Caco-2 (cell line): ENCODE measurements around the gene SF3A2. TPM values are rescaled to one million over a fixed set of nuclear protein-coding genes. Genes with fewer than 3 reads are reported as not detected.

ENCODE experiments used
- BruUV-seq: library from RNA; stranded (reverse); fragments of 400-500 nt; replicated peaks from 2 replicates; lab custom pipeline; 2021; lab: Mats Ljungman, UMichigan
- CTCF ChIA-PET: fragments of 300-600 bp; sonication (Branson Sonifier 250); formaldehyde crosslinking; loops from one replicate; lab custom pipeline; 2022; ENCODE audit warnings: antibody characterized with exemption; lab: Charles Lee
- POLR2A ChIA-PET: fragments of 300-600 bp; sonication (Branson Sonifier 250); formaldehyde crosslinking; loops from one replicate; lab custom pipeline; 2022; ENCODE audit warnings: antibody characterized with exemption; lab: Charles Lee
- DNase-seq, 2 experiments: peaks; one replicate each; pipeline versions ENCODE4 v3.0.0 to v3.0.0-alpha.2; 2020 to 2022
- H3K27me3 ChIP-seq: replicated peaks from 2 replicates; pipeline ENCODE4 v1.6.0; 2011; ENCODE audit warnings: low read length; ENCODE audit not compliant: control insufficient read depth, insufficient read depth
- H3K36me3 ChIP-seq: 2 replicates; pipeline ENCODE4 v1.5.1; 2011; ENCODE audit warnings: low read length; ENCODE audit not compliant: control insufficient read depth, insufficient read depth
- H3K4me1 ChIP-seq: fragments of 250-450 bp; sonication (Bioruptor Pico); 2 replicates; pipeline ENCODE4 v1.5.1; 2020; ENCODE audit warnings: mild to moderate bottlenecking
- H3K4me3 ChIP-seq: 2 replicates; pipeline ENCODE4 v1.5.1; 2011; ENCODE audit warnings: low read depth, mild to moderate bottlenecking, control low read depth, low read length
- H3K9me3 ChIP-seq: fragments of 250-450 bp; sonication (Bioruptor Pico); 2 replicates; pipeline ENCODE4 v1.5.1; 2020; ENCODE audit warnings: mild to moderate bottlenecking, moderate library complexity
- H3K27ac Mint-ChIP-seq: one replicate; pipeline ENCODE4 v1.8.0; 2022; ENCODE audit warnings: mixed read lengths; ENCODE audit not compliant: unreplicated experiment
- H3K27me3 Mint-ChIP-seq: one replicate; pipeline ENCODE4 v1.8.0; 2022; ENCODE audit warnings: mixed read lengths; ENCODE audit not compliant: insufficient read depth, unreplicated experiment
- H3K36me3 Mint-ChIP-seq: one replicate; pipeline ENCODE4 v1.8.0; 2022; ENCODE audit warnings: mild to moderate bottlenecking, mixed read lengths; ENCODE audit not compliant: insufficient read depth, unreplicated experiment
- H3K4me1 Mint-ChIP-seq: one replicate; pipeline ENCODE4 v1.8.0; 2022; ENCODE audit warnings: low read depth, mixed read lengths; ENCODE audit not compliant: unreplicated experiment
- H3K4me3 Mint-ChIP-seq: one replicate; pipeline ENCODE4 v1.8.0; 2022; ENCODE audit warnings: mild to moderate bottlenecking, moderate library complexity, mixed read lengths; ENCODE audit not compliant: unreplicated experiment
- H3K9me3 Mint-ChIP-seq: one replicate; pipeline ENCODE4 v1.8.0; 2022; ENCODE audit warnings: mixed read lengths; ENCODE audit not compliant: unreplicated experiment
- CTCF ChIP-seq, 2 experiments: fragments of 200-600 bp in 1 of 2; IDR thresholded peaks; 1 replicate in 1 of 2; 2 replicates in 1 of 2; pipeline versions ENCODE4 v1.5.1 to v1.8.0; 2011 to 2022; ENCODE audit warnings: antibody characterized with exemption in 1 of 2, control low read depth in 1 of 2, inconsistent platforms in 1 of 2, low read depth in 1 of 2, low read length in 1 of 2, mild to moderate bottlenecking in 1 of 2, moderate library complexity in 1 of 2; ENCODE audit not compliant: insufficient read depth in 1 of 2, severe bottlenecking in 1 of 2, unreplicated experiment in 1 of 2
- intact Hi-C: fragments of 100-400 bp; cut with micrococcal nuclease; formaldehyde crosslinking; loops from one replicate; pipeline ENCODE4 v1.10.0; 2022; ENCODE audit not compliant: unreplicated experiment
- total RNA-seq: library from RNA; stranded (reverse); gene quantifications from 2 replicates; pipeline ENCODE4 v1.2.3, GENCODE V29; 2022

The SF3A2 gene
- total RNA-seq, 1 experiment from 2014 or later: 129 TPM

- no peak overlapping the region for H3K27ac Mint-ChIP-seq
- ChIA-PET CTCF (no interaction called here), POLR2A (no interaction called here)
- no peaks in the 10 kb centered on the region for H3K9me3 Mint-ChIP-seq
- Histone ChIP-seq H3K27me3 (no peaks in the 10 kb centered on the region), H3K4me1 (no peaks in the 10 kb centered on the region), H3K4me3 (no peak overlapping the region), H3K36me3 (peaks cover 1% of the 10 kb centered on the region; the same call in 1 of the 2 replicates), H3K9me3 (no peaks in the 10 kb centered on the region)
- no peaks in the 10 kb centered on the region for H3K27me3 Mint-ChIP-seq
- no peak for TF ChIP-seq CTCF (IDR thresholded peaks at IDR 0.05; ENCODE audit: insufficient read depth in 1 of 2, low read depth in 1 of 2, low read length in 1 of 2, severe bottlenecking in 1 of 2, unreplicated experiment in 1 of 2)
- no peak overlapping the region for H3K4me3 Mint-ChIP-seq
- no peak for DNase-seq
- intact Hi-C loops: no loop called here
- peaks cover 47% of the 10 kb centered on the region for H3K36me3 Mint-ChIP-seq
- no TSS peak for BruUV-seq
- H3K4me1 Mint-ChIP-seq: no peaks in the 10 kb centered on the region
These were observed 39.4 kb upstream of the SF3A2 start for GRCh38 chr19:2197270-2197669.

- POLR2A ChIA-PET: no interaction called here
These were observed 38.3 kb upstream of the SF3A2 start for GRCh38 chr19:2198317-2198716.

GRCh38 chr19:2199215-2199614, 37.4 kb upstream of the SF3A2 start:
- POLR2A ChIA-PET: no interaction called here
- Mint-ChIP-seq H3K27me3 (no peaks in the 10 kb centered on the region), H3K27ac (no peak overlapping the region)

More at GRCh38 chr19:2198317-2198716, 38.3 kb upstream of the SF3A2 start:
- no peaks in the 10 kb centered on the region for H3K9me3 Mint-ChIP-seq
- H3K36me3 Mint-ChIP-seq: peaks cover 43% of the 10 kb centered on the region
- peak overlapping the region; percentile 29 for H3K27ac Mint-ChIP-seq
- Histone ChIP-seq H3K27me3 (no peaks in the 10 kb centered on the region), H3K36me3 (0 out of 2 replicates have a peak, but pooled peaks cover 1% of the 10 kb centered on the region), H3K9me3 (no peaks in the 10 kb centered on the region), H3K4me3 (no peak overlapping the region), H3K4me1 (no peaks in the 10 kb centered on the region)
- CTCF ChIA-PET: no interaction called here
- intact Hi-C loops: no loop called here
- H3K4me1 Mint-ChIP-seq: no peaks in the 10 kb centered on the region
- BruUV-seq: no TSS peak
- H3K4me3 Mint-ChIP-seq: no peak overlapping the region
- H3K27me3 Mint-ChIP-seq: no peaks in the 10 kb centered on the region
- DNase-seq: no peak
- no peak for TF ChIP-seq CTCF (IDR thresholded peaks at IDR 0.05; ENCODE audit: insufficient read depth in 1 of 2, low read depth in 1 of 2, low read length in 1 of 2, severe bottlenecking in 1 of 2, unreplicated experiment in 1 of 2)

More at GRCh38 chr19:2199215-2199614, 37.4 kb upstream of the SF3A2 start:
- Mint-ChIP-seq H3K9me3 (no peaks in the 10 kb centered on the region), H3K4me3 (no peak overlapping the region), H3K36me3 (peaks cover 45% of the 10 kb centered on the region), H3K4me1 (no peaks in the 10 kb centered on the region)
- H3K9me3 ChIP-seq: no peaks in the 10 kb centered on the region
- no peak for TF ChIP-seq CTCF (IDR thresholded peaks at IDR 0.05; ENCODE audit: insufficient read depth in 1 of 2, low read depth in 1 of 2, low read length in 1 of 2, severe bottlenecking in 1 of 2, unreplicated experiment in 1 of 2)
- DNase-seq: no peak
- CTCF ChIA-PET: no interaction called here
- H3K36me3 ChIP-seq: 0 out of 2 replicates have a peak, but pooled peaks cover 1% of the 10 kb centered on the region
- H3K4me3 ChIP-seq: no peak overlapping the region
- intact Hi-C loops: no loop called here
- no peaks in the 10 kb centered on the region for H3K27me3 ChIP-seq
- no TSS peak for BruUV-seq
- H3K4me1 ChIP-seq: no peaks in the 10 kb centered on the region
